Raji (cell line): ENCODE measurements around the gene SCN1A.

ENCODE experiments used
- POLR2A ChIP-seq: IDR thresholded peaks from 2 replicates; pipeline ENCODE4 v1.6.1; 2011; ENCODE audit warnings: low read depth, low read length, control low read depth; ENCODE audit not compliant: insufficient read depth

Gene SCN1A

GRCh38 chr2:166127217-166128155 lies at the start of gene SCN1A:
TSS of gene SCN1A (minus strand) at chr2:166128020. CDS start at chr2:166073621, 54,399 bp downstream.
- no peak for TF ChIP-seq POLR2A

GRCh38 chr2:166173263-166173662 lies 45.4 kb upstream of the SCN1A start:
- TF ChIP-seq POLR2A: no peak

GRCh38 chr2:166171216-166171615 lies 43.4 kb upstream of the SCN1A start:
- no peak for TF ChIP-seq POLR2A

- TF ChIP-seq POLR2A: no peak
These were observed 42.5 kb upstream of the SCN1A start for GRCh38 chr2:166170356-166170755.

- no peak for TF ChIP-seq POLR2A
These were observed 39.6 kb upstream of the SCN1A start for GRCh38 chr2:166167449-166167848.

GRCh38 chr2:166163775-166164174 lies 36.0 kb upstream of the SCN1A start:
- no peak for TF ChIP-seq POLR2A

- TF ChIP-seq POLR2A: no peak
These were observed 30.7 kb upstream of the SCN1A start for GRCh38 chr2:166158546-166158945.

- TF ChIP-seq POLR2A: no peak
These were observed 29.8 kb upstream of the SCN1A start for GRCh38 chr2:166157578-166157977.

- TF ChIP-seq POLR2A: no peak
These were observed 29.2 kb upstream of the SCN1A start for GRCh38 chr2:166156985-166157490.

- TF ChIP-seq POLR2A: no peak
These were observed 27.8 kb upstream of the SCN1A start for GRCh38 chr2:166155589-166155988.

- no peak for TF ChIP-seq POLR2A
These were observed 27.0 kb upstream of the SCN1A start for GRCh38 chr2:166154685-166155338.

- TF ChIP-seq POLR2A: no peak
These were observed 24.2 kb upstream of the SCN1A start for GRCh38 chr2:166152064-166152463.

GRCh38 chr2:166148500-166149400 lies 20.9 kb upstream of the SCN1A start:
- no peak for TF ChIP-seq POLR2A

- no peak for TF ChIP-seq POLR2A
These were observed 20.1 kb upstream of the SCN1A start for GRCh38 chr2:166147883-166148282.

- TF ChIP-seq POLR2A: no peak
These were observed 16.3 kb upstream of the SCN1A start for GRCh38 chr2:166144071-166144470.

- TF ChIP-seq POLR2A: no peak
These were observed 13.1 kb upstream of the SCN1A start for GRCh38 chr2:166140932-166141331.

- TF ChIP-seq POLR2A: no peak
These were observed 12.7 kb upstream of the SCN1A start for GRCh38 chr2:166140475-166140874.
